ENCODE measurements around the gene PSMA6. TPM values are rescaled to one million over a fixed set of nuclear protein-coding genes. Genes with fewer than 3 reads are reported as not detected.

PSMA6 gene
- total and polyA plus RNA-seq, 2 of the 13 experiments (the other 11 are each of a cell fraction or from before 2014, with no cell fraction given) = 525 to 1,109 TPM

GRCh38 chr14:35341751-35342488 is 49.7 kb downstream of the PSMA6 start (continued):
- TF ChIP-seq ZNF558 (CRISPR knock-in tag; IDR thresholded peaks at IDR 0.05; ENCODE audit: borderline replicate concordance) (no peak), ZNF343 (CRISPR knock-in tag; IDR thresholded peaks at IDR 0.05) (no peak; the same call in 1 of the 2 replicates), BHLHE40 (IDR thresholded peaks at IDR 0.05; ENCODE audit: low read length) (0 out of 2 replicates have a peak, but pooled peaks have one; percentile 8), SYNCRIP (IDR thresholded peaks at IDR 0.05; ENCODE audit: insufficient read depth, low read depth, low read length) (no peak), HINFP (CRISPR knock-in tag; IDR thresholded peaks at IDR 0.05; ENCODE audit: low read depth) (peak; percentile 71; the same call in 1 of the 2 replicates), ZNF691 (CRISPR knock-in tag; IDR thresholded peaks at IDR 0.05; ENCODE audit: borderline replicate concordance, low read depth) (peak; percentile 40), DBP (CRISPR knock-in tag; IDR thresholded peaks at IDR 0.05; ENCODE audit: not compliant biosample characterization) (peak; percentile 26), ZNF570 (CRISPR knock-in tag; IDR thresholded peaks at IDR 0.05; ENCODE audit: borderline replicate concordance) (no peak), PCBP2 (optimal IDR thresholded peaks at IDR 0.05; ENCODE audit: low read depth, low read length, poor library complexity, severe bottlenecking) (no peak), ZNF230 (CRISPR knock-in tag; IDR thresholded peaks at IDR 0.05) (peak; percentile 93), TCF7L2 (IDR thresholded peaks at IDR 0.05; ENCODE audit: low read depth, low read length) (no peak), SCMH1 (CRISPR knock-in tag; IDR thresholded peaks at IDR 0.05; ENCODE audit: borderline replicate concordance) (no peak), NFKBIZ (CRISPR knock-in tag; IDR thresholded peaks at IDR 0.05) (peak; percentile 85), ZFX (CRISPR knock-in tag; IDR thresholded peaks at IDR 0.05; ENCODE audit: low read depth) (peak; percentile 95), PHF5A (CRISPR knock-in tag; IDR thresholded peaks at IDR 0.05; ENCODE audit: low read depth, unreplicated experiment) (no peak), ELF1 (CRISPR knock-in tag; IDR thresholded peaks at IDR 0.05) (no peak; the same call in 1 of the 2 replicates), ZNF761 (CRISPR knock-in tag; conservative IDR thresholded peaks at IDR 0.05) (peak; percentile 92), ZBTB20 (CRISPR knock-in tag; IDR thresholded peaks at IDR 0.05; ENCODE audit: borderline replicate concordance, low read depth) (peak; percentile 36), LRRFIP1 (CRISPR knock-in tag; conservative IDR thresholded peaks at IDR 0.05) (no peak), GABPB1 (CRISPR knock-in tag; IDR thresholded peaks at IDR 0.05) (peak; percentile 54; the same call in 1 of the 2 replicates)
